GM23248 (cell line): ENCODE measurements around the gene EIF4A2. TPM values are rescaled to one million over a fixed set of nuclear protein-coding genes. Genes with fewer than 3 reads are reported as not detected.
A peak's percentile ranks its signal among the peaks of the same experiment; 100 is the strongest.
"Not testable (repeated sequence)": the region's sequence is repeated elsewhere in the genome, so short reads cannot be mapped to it uniquely, and the experiment has no call there.

Source experiments
- DNase-seq: peaks from one replicate; pipeline ENCODE4 v3.0.0-alpha.2; 2015
- H2AFZ ChIP-seq: fragments of 200-600 bp; sonication (generic); 2 replicates; pipeline ENCODE4 v1.6.1; 2016; ENCODE audit warnings: antibody characterized with exemption
- H3F3A ChIP-seq: fragments of 200-600 bp; sonication (generic); 2 replicates; pipeline ENCODE4 v1.6.1; 2016; ENCODE audit warnings: mild to moderate bottlenecking, antibody characterized with exemption, mixed run types; ENCODE audit not compliant: insufficient read depth
- H3K27ac ChIP-seq: fragments of 200-600 bp; sonication (generic); 2 replicates; pipeline ENCODE4 v1.5.1; 2016; ENCODE audit warnings: mild to moderate bottlenecking
- H3K27me3 ChIP-seq: fragments of 200-600 bp; sonication (generic); replicated peaks from 2 replicates; pipeline ENCODE4 v1.6.1; 2016; ENCODE audit warnings: mild to moderate bottlenecking; ENCODE audit not compliant: insufficient read depth
- H3K36me3 ChIP-seq: fragments of 200-600 bp; sonication (generic); 2 replicates; pipeline ENCODE4 v1.6.1; 2016; ENCODE audit warnings: low read depth, mild to moderate bottlenecking
- H3K4me1 ChIP-seq: fragments of 200-600 bp; sonication (generic); 2 replicates; pipeline ENCODE4 v1.6.1; 2016; ENCODE audit warnings: mild to moderate bottlenecking; ENCODE audit not compliant: insufficient read depth
- H3K4me2 ChIP-seq: fragments of 200-600 bp; sonication (generic); one replicate; pipeline ENCODE4 v1.6.1; 2016; ENCODE audit warnings: mild to moderate bottlenecking; ENCODE audit not compliant: unreplicated experiment
- H3K4me3 ChIP-seq: fragments of 200-600 bp; sonication (generic); 2 replicates; pipeline ENCODE4 v1.5.1; 2016; ENCODE audit warnings: mild to moderate bottlenecking
- H3K79me2 ChIP-seq: fragments of 200-600 bp; sonication (generic); 2 replicates; pipeline ENCODE4 v1.6.1; 2016; ENCODE audit warnings: mild to moderate bottlenecking; ENCODE audit not compliant: insufficient read depth
- H3K9ac ChIP-seq: fragments of 200-600 bp; sonication (generic); 2 replicates; pipeline ENCODE4 v1.6.1; 2016; ENCODE audit warnings: mild to moderate bottlenecking
- H3K9me2 ChIP-seq: fragments of 200-600 bp; sonication (generic); 2 replicates; pipeline ENCODE4 v1.6.1; 2016; ENCODE audit warnings: mixed run types, mild to moderate bottlenecking, moderate library complexity; ENCODE audit not compliant: insufficient read depth
- H3K9me3 ChIP-seq: fragments of 200-600 bp; sonication (generic); one replicate; pipeline ENCODE4 v1.6.1; 2017; ENCODE audit warnings: low read depth
- H4K20me1 ChIP-seq: fragments of 200-600 bp; sonication (generic); 2 replicates; pipeline ENCODE4 v1.6.0; 2016; ENCODE audit not compliant: insufficient read depth
- EZH2 ChIP-seq: fragments of 200-600 bp; sonication (generic); IDR thresholded peaks from 2 replicates; pipeline ENCODE4 v1.6.1; 2018; ENCODE audit warnings: antibody characterized with exemption, mild to moderate bottlenecking; ENCODE audit not compliant: insufficient read depth, poor library complexity, severe bottlenecking
- EZH2phosphoT487 ChIP-seq: fragments of 200-600 bp; sonication (generic); IDR thresholded peaks from 2 replicates; pipeline ENCODE4 v1.6.1; 2018; ENCODE audit warnings: antibody characterized with exemption, moderate library complexity, mild to moderate bottlenecking, low read depth; ENCODE audit not compliant: insufficient read depth
- WGBS, 2 experiments: methylation state at CpG; one replicate each; pipeline ENCODE4 v1.1.6; 2015 to 2017; ENCODE audit warnings: low lambda C conversion rate in 2 of 2, low coverage in 1 of 2; ENCODE audit errors: missing lambda C conversion rate in 2 of 2; 5-methylcytosine and 5-hydroxymethylcytosine counted together
- in situ Hi-C: fragments of 300-500 bp; cut with MboI; formaldehyde crosslinking; loops from 2 replicates; pipeline ENCODE4 v1.15.0; 2020
- polyA plus RNA-seq: library from polyadenylated mRNA; unstranded; fragments of >200 nt; fragmentation: Nextera tagmentation; extraction: Ambion mirVana; gene quantifications from 2 replicates; pipeline ENCODE4 v1.2.1, GENCODE V29; 2016
- total RNA-seq: library from RNA; depleted of rRNA; stranded (reverse); fragments of >200 nt; shearing (Covaris generic); gene quantifications from 2 replicates; pipeline ENCODE4 v1.2.3, GENCODE V29; 2014

The EIF4A2 gene
- total and polyA plus RNA-seq, 2 experiments from 2014 or later: 122 to 426 TPM

- H3K4me1 ChIP-seq: peaks cover 33% of the 10 kb centered on the region
- peak; percentile 56 for DNase-seq
- in situ Hi-C loops: no loop called here
- no peak overlapping the region for H3K4me3 ChIP-seq
- no peak overlapping the region for H3K4me2 ChIP-seq
- peaks cover 46% of the 10 kb centered on the region for H4K20me1 ChIP-seq
- H3K9ac ChIP-seq: no peak overlapping the region
- no peaks in the 10 kb centered on the region for H3K27me3 ChIP-seq
- H3K36me3 ChIP-seq: peaks cover 51% of the 10 kb centered on the region
- H3K27ac ChIP-seq: peak overlapping the region; percentile 27
- no peaks in the 10 kb centered on the region for H3K9me2 ChIP-seq
- peaks cover 79% of the 10 kb centered on the region for H3F3A ChIP-seq
- peaks cover 29% of the 10 kb centered on the region for H3K79me2 ChIP-seq
- H3K9me3 ChIP-seq: no peaks in the 10 kb centered on the region
- no peak for TF ChIP-seq EZH2phosphoT487
- TF ChIP-seq EZH2: no peak
- WGBS, 2 experiments: 44 to 49% methylated on average over 8 of the region's 8 CpGs
- no peak overlapping the region for H2AFZ ChIP-seq
These were observed 7.0 kb downstream of the EIF4A2 start for GRCh38 chr3:186790261-186790981.

- Histone ChIP-seq H3F3A (peaks cover under 1% of the 10 kb centered on the region; the same call in 1 of the 2 replicates), H4K20me1 (no peaks in the 10 kb centered on the region), H3K27ac (no peak overlapping the region), H3K4me3 (no peak overlapping the region), H3K9ac (no peak overlapping the region), H3K4me2 (no peak overlapping the region), H3K4me1 (no peaks in the 10 kb centered on the region), H3K27me3 (no peaks in the 10 kb centered on the region), H3K9me2 (no peaks in the 10 kb centered on the region), H3K36me3 (peaks cover 19% of the 10 kb centered on the region), H2AFZ (no peak overlapping the region), H3K9me3 (no peaks in the 10 kb centered on the region), H3K79me2 (no peaks in the 10 kb centered on the region)
- in situ Hi-C loops: no loop called here
- 96 to 99% methylated on average over 3 of the region's 3 CpGs for WGBS, 2 experiments
- TF ChIP-seq EZH2phosphoT487 (no peak), EZH2 (no peak)
- no peak for DNase-seq
These were observed 15.0 kb downstream of the EIF4A2 start for GRCh38 chr3:186798239-186798874.

- no peak for TF ChIP-seq EZH2phosphoT487
- no peak overlapping the region for H3K27ac ChIP-seq
- no peak overlapping the region for H3K9ac ChIP-seq
- no peaks in the 10 kb centered on the region for H3K27me3 ChIP-seq
- peaks cover 19% of the 10 kb centered on the region for H3K36me3 ChIP-seq
- H3K4me1 ChIP-seq: peaks cover 5% of the 10 kb centered on the region
- H3K9me2 ChIP-seq: no peaks in the 10 kb centered on the region
- in situ Hi-C loops: loop anchor here (25.0 kb wide), 1 partner anchor 813 kb away; no protein-coding TSS in a partner anchor
- no peaks in the 10 kb centered on the region for H4K20me1 ChIP-seq
- H3K9me3 ChIP-seq: no peaks in the 10 kb centered on the region
- H2AFZ ChIP-seq: no peak overlapping the region
- H3K4me3 ChIP-seq: no peak overlapping the region
- no peak for DNase-seq
- peaks cover 9% of the 10 kb centered on the region for H3K79me2 ChIP-seq
- H3K4me2 ChIP-seq: no peak overlapping the region
- no peaks in the 10 kb centered on the region for H3F3A ChIP-seq
- 86 to 95% methylated on average over 1 of the region's 1 CpG for WGBS, 2 experiments
These were observed 16.9 kb downstream of the EIF4A2 start for GRCh38 chr3:186800285-186800684.

GRCh38 chr3:186802701-186803100 lies 19.3 kb downstream of the EIF4A2 start:
- 98 to 100% methylated on average over 3 of the region's 3 CpGs for WGBS, 2 experiments
- H4K20me1 ChIP-seq: no peaks in the 10 kb centered on the region
- no peaks in the 10 kb centered on the region for H3F3A ChIP-seq
- TF ChIP-seq EZH2phosphoT487 (no peak), EZH2 (no peak)
- no peak overlapping the region for H3K4me2 ChIP-seq
- in situ Hi-C loops: loop anchor here (25.0 kb wide), 1 partner anchor 815 kb away; no protein-coding TSS in a partner anchor
- peaks cover 14% of the 10 kb centered on the region for H3K36me3 ChIP-seq
- no peak overlapping the region for H2AFZ ChIP-seq
- no peaks in the 10 kb centered on the region for H3K9me2 ChIP-seq
- no peaks in the 10 kb centered on the region for H3K9me3 ChIP-seq
- H3K4me3 ChIP-seq: no peak overlapping the region
- no peak overlapping the region for H3K27ac ChIP-seq
- peaks cover 10% of the 10 kb centered on the region for H3K4me1 ChIP-seq
- H3K79me2 ChIP-seq: peaks cover 19% of the 10 kb centered on the region
- DNase-seq: no peak
- H3K9ac ChIP-seq: no peak overlapping the region
- no peaks in the 10 kb centered on the region for H3K27me3 ChIP-seq

GRCh38 chr3:186803447-186803846 lies 20.1 kb downstream of the EIF4A2 start:
- not testable (repeated sequence) for DNase-seq, H3K27ac ChIP-seq, H3F3A ChIP-seq, H3K4me3 ChIP-seq, H3K9me2 ChIP-seq, H3K27me3 ChIP-seq, H3K9ac ChIP-seq, H4K20me1 ChIP-seq, H3K4me2 ChIP-seq, H3K9me3 ChIP-seq, H2AFZ ChIP-seq, H3K4me1 ChIP-seq
- 71 to 75% methylated on average over 4 of the region's 4 CpGs for WGBS, 2 experiments
- H3K79me2 ChIP-seq: peaks cover 19% of the 10 kb centered on the region
- in situ Hi-C loops: loop anchor here (25.0 kb wide), 1 partner anchor 816 kb away; no protein-coding TSS in a partner anchor
- H3K36me3 ChIP-seq: peaks cover 14% of the 10 kb centered on the region
